Measurements from ENCODE around the gene SPOPL. TPM values are rescaled to one million over a fixed set of nuclear protein-coding genes. Genes with fewer than 3 reads are reported as not detected.

The SPOPL gene
- total RNA-seq, 1 experiment from 2014 or later = 13.6 TPM

DNA sequence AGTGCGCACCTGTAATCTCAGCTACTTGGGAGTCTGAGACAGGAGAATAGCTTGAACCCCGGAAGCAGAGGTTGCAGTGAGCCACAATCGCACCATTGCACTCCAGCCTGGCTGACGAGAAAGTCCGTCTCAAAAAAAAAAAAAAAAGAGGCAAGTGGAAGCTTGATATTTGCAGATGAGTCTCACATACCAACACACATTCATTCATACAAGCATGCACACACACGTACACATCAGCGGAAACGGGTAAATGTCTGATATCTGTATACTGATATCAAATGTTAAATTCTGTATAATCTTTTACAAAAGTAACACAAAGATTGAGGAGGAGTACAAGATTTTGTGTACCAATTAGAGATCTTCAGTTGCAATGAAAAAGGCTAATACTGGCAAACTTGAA lies 47.8 kb upstream of the SPOPL start:
- H3K79me1 ChIP-seq (ENCODE audit: insufficient read depth, low read depth, low read length, poor library complexity, severe bottlenecking) = no peaks in the 10 kb centered on the region
- H3K18ac ChIP-seq (ENCODE audit: insufficient read length, low read depth, low read length) = no peak overlapping the region
- H2BK12ac ChIP-seq (ENCODE audit: insufficient read length, low read depth, low read length) = no peak overlapping the region
- H4K91ac ChIP-seq (ENCODE audit: insufficient read length, low read depth, low read length) = no peak overlapping the region
- H3K27me3 ChIP-seq (ENCODE audit: insufficient read depth, low read length) = no peaks in the 10 kb centered on the region
- H2BK5ac ChIP-seq (ENCODE audit: insufficient read length, low read length) = no peak overlapping the region
- H4K8ac ChIP-seq (replicated peaks; ENCODE audit: insufficient read length, low read depth, low read length) = no peak overlapping the region
- no peak overlapping the region for H2BK20ac ChIP-seq (ENCODE audit: low read depth, low read length, poor library complexity, severe bottlenecking)
- no peak overlapping the region for H2AK5ac ChIP-seq (ENCODE audit: insufficient read length, low read length)
- DNase-seq = no peak
- H3K4me2 ChIP-seq (ENCODE audit: insufficient read depth, insufficient read length, low read length) = no peak overlapping the region
- H3K4ac ChIP-seq (ENCODE audit: low read depth, low read length) = no peak overlapping the region
- H3K36me3 Mint-ChIP-seq (ENCODE audit: insufficient read depth in 1 of 3, low read depth in 3 of 3) = peaks cover 0 to 6% (median 0%) of the 10 kb centered on the region in 3 experiments; a peak in 1 of 7 replicates
- no peak overlapping the region for H2AFZ ChIP-seq (ENCODE audit: low read length)
- no peaks in the 10 kb centered on the region for H3K79me2 ChIP-seq (ENCODE audit: insufficient read depth, low read length)
- H3K23me2 ChIP-seq (ENCODE audit: insufficient read length, low read depth, low read length, poor library complexity, severe bottlenecking) = no peaks in the 10 kb centered on the region
- H2BK15ac ChIP-seq (ENCODE audit: low read depth, low read length) = no peak overlapping the region
- no peaks in the 10 kb centered on the region for H4K20me1 ChIP-seq (ENCODE audit: control insufficient read depth, insufficient read depth, insufficient read length)
- TF ChIP-seq, protein P1, sequence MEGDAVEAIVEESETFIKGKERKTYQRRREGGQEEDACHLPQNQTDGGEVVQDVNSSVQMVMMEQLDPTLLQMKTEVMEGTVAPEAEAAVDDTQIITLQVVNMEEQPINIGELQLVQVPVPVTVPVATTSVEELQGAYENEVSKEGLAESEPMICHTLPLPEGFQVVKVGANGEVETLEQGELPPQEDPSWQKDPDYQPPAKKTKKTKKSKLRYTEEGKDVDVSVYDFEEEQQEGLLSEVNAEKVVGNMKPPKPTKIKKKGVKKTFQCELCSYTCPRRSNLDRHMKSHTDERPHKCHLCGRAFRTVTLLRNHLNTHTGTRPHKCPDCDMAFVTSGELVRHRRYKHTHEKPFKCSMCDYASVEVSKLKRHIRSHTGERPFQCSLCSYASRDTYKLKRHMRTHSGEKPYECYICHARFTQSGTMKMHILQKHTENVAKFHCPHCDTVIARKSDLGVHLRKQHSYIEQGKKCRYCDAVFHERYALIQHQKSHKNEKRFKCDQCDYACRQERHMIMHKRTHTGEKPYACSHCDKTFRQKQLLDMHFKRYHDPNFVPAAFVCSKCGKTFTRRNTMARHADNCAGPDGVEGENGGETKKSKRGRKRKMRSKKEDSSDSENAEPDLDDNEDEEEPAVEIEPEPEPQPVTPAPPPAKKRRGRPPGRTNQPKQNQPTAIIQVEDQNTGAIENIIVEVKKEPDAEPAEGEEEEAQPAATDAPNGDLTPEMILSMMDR (conservative IDR thresholded peaks at IDR 0.05) = no peak
- no peaks in the 10 kb centered on the region for H3K9me3 Mint-ChIP-seq
- no peak overlapping the region for H3K9ac ChIP-seq (ENCODE audit: extremely low read depth, insufficient read length, low read length)
- H3K23ac ChIP-seq (ENCODE audit: insufficient read length, low read depth, low read length) = no peak overlapping the region
- H4K5ac ChIP-seq (ENCODE audit: insufficient read length, low read depth, low read length) = no peak overlapping the region
- no peak overlapping the region for H3K56ac ChIP-seq (ENCODE audit: insufficient read length, low read depth, low read length)
- H3K14ac ChIP-seq (ENCODE audit: insufficient read depth, low read length) = no peak overlapping the region
- no peaks in the 10 kb centered on the region for H3K4me1 ChIP-seq (ENCODE audit: insufficient read depth, low read length)
- H3K4me3 Mint-ChIP-seq = no peak overlapping the region
- H2BK120ac ChIP-seq (ENCODE audit: low read depth, low read length, poor library complexity, severe bottlenecking) = no peak overlapping the region
- peaks cover 5 to 6% of the 10 kb centered on the region in 2 experiments; a peak in 2 of 4 replicates for H3K4me1 Mint-ChIP-seq
- no peaks in the 10 kb centered on the region for H3K27me3 Mint-ChIP-seq (ENCODE audit: low read depth)
- H3K27ac Mint-ChIP-seq = peak overlapping the region in 1 of 3 experiments; percentile 2; a peak in 1 of 7 replicates
- H3T11ph ChIP-seq (ENCODE audit: low read length) = no peak overlapping the region
- H3K9me3 ChIP-seq (ENCODE audit: control insufficient read depth, low read depth, low read length) = no peaks in the 10 kb centered on the region
- no peak overlapping the region for H3K27ac ChIP-seq (ENCODE audit: insufficient read length, low read depth, low read length)
- no CpG with 5 or more reads among the region's 8 CpGs for WGBS (ENCODE audit: extremely low coverage, insufficient read length, low lambda C conversion rate)
